ENCODE results near the gene ZNF189. TPM values are rescaled to one million over a fixed set of nuclear protein-coding genes. Genes with fewer than 3 reads are reported as not detected.

The ZNF189 gene
- total and polyA plus RNA-seq, 12 donors, result 17.8 to 86.8 (median 35.1) TPM

DNA sequence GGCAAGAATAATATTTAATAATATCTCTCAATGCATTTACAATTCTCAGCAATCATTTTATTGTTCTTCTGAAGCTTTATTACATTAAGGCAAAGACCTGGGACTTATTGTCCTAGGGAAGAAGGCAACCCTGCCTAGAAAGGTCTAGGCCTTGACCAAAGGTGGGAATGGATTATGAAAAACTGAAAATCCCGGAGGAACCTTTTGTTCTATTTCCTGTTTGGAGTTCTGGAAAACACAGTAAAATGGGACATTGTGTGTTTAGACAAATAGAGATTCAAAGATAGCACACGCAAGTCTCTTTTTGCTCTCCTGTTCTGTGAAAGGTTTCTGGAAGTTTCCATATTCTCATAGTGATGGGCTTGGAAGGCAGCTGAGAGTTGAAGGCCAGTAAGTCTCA lies 45.0 kb upstream of the ZNF189 start:
- no peak overlapping the region for H3K4me3 ChIP-seq
- H3K27me3 ChIP-seq, result no peaks in the 10 kb centered on the region
- WGBS, 4 donors, result 81 to 89% (median 84%) methylated on average over 2 of the region's 2 CpGs
- H3K36me3 ChIP-seq (replicated peaks in 1 of 2), result no peaks in the 10 kb centered on the region
- no peak for DNase-seq
- TF ChIP-seq POLR2A (IDR thresholded peaks at IDR 0.05), result no peak
- TF ChIP-seq, protein P1, sequence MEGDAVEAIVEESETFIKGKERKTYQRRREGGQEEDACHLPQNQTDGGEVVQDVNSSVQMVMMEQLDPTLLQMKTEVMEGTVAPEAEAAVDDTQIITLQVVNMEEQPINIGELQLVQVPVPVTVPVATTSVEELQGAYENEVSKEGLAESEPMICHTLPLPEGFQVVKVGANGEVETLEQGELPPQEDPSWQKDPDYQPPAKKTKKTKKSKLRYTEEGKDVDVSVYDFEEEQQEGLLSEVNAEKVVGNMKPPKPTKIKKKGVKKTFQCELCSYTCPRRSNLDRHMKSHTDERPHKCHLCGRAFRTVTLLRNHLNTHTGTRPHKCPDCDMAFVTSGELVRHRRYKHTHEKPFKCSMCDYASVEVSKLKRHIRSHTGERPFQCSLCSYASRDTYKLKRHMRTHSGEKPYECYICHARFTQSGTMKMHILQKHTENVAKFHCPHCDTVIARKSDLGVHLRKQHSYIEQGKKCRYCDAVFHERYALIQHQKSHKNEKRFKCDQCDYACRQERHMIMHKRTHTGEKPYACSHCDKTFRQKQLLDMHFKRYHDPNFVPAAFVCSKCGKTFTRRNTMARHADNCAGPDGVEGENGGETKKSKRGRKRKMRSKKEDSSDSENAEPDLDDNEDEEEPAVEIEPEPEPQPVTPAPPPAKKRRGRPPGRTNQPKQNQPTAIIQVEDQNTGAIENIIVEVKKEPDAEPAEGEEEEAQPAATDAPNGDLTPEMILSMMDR (IDR thresholded peaks at IDR 0.05), result no peak
- H3K27ac ChIP-seq, result no peak overlapping the region
- no peaks in the 10 kb centered on the region for H3K4me1 ChIP-seq (replicated peaks in 1 of 2)
- intact Hi-C loops (cut with DNase I), result no loop called here
- no peaks in the 10 kb centered on the region for H3K9me3 ChIP-seq (replicated peaks in 1 of 3)

DNA sequence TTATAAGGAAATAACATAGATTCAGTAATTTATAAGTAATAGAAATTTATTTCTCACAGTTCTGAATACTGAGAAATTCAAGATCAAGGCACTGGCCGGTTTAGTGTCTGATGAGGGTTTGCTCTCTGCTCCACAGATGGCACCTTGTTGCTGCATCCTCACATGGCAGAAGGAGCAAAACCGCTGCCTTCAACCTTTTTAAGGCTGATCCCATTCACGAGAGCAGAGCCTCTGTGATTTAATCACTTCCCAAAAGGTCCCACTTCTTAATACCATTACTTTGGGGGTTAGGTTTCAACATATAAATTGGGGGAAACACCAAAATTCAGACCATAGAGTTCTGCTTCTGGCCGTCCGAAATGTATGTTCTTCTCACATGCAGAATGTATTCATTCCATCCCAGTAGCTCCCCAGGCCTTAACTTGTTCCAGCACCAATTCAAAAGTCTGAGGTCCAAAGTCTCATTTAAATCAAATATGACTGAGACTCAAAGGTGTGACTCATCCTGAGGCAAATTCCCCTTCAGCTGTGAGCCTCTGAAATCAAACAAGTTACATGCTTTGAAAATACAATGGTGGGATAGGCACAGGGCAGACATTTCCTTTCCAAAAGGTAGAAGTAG lies 44.4 kb upstream of the ZNF189 start:
- no peak overlapping the region for H3K4me3 ChIP-seq
- intact Hi-C loops (cut with DNase I), result no loop called here
- WGBS, 4 donors, result 82 to 91% (median 84%) methylated on average over 5 of the region's 5 CpGs
- no peak overlapping the region for H3K27ac ChIP-seq
- TF ChIP-seq POLR2A (IDR thresholded peaks at IDR 0.05), result no peak
- TF ChIP-seq, protein P1 (IDR thresholded peaks at IDR 0.05), result no peak
- no peaks in the 10 kb centered on the region for H3K36me3 ChIP-seq (replicated peaks in 1 of 2)
- no peaks in the 10 kb centered on the region for H3K4me1 ChIP-seq (replicated peaks in 1 of 2)
- no peaks in the 10 kb centered on the region for H3K9me3 ChIP-seq (replicated peaks in 1 of 3)
- DNase-seq, result no peak
- H3K27me3 ChIP-seq, result no peaks in the 10 kb centered on the region

DNA sequence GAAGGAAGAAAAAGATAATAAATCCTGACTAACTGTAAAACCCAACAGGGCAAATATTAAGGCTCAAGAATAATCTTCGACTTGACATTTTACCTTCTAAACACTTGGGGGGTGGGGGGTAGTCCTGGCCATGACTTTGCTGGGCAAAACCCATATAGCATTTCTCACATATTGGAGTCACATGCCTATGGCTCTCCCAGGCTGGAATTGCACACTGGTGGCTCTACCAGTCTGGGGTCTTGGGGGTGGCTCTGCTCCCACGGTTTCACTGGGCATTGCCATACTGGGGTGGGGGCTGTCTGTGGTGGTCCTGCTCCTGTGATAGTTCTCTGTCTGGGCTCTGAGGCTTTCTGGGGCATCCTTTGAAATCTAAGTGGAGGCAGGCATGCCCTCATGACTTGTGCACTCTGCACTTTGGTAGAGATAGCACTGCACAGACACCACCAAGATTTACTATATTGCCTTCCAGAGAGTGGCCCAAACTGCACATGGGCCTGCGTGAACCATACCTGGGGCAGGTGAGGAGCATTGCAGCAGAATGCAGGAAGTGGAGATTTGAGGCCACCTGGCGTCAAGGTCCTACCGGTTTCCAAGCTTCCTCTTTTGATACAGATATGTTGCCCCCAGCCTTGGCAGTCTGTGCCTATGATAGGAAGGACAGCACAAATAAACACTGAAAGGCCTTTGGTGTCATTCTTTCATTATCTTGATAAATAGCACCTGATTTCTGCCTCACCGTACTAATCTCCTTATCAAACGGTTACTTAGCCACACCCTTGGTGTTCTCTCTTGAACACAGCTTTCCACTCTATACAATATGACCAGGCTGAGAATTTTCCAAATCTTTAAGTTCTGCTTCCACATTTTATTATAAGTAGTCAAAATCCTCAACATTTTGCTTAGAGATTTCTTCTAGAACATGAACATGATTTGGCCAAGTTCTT lies 43.6 kb upstream of the ZNF189 start:
- TF ChIP-seq POLR2A (IDR thresholded peaks at IDR 0.05), result no peak
- no peak overlapping the region for H3K4me3 ChIP-seq
- H3K27ac ChIP-seq, result no peak overlapping the region
- intact Hi-C loops (cut with DNase I), result no loop called here
- H3K9me3 ChIP-seq (replicated peaks in 1 of 3), result no peaks in the 10 kb centered on the region
- no peak for DNase-seq
- H3K36me3 ChIP-seq (replicated peaks in 1 of 2), result no peaks in the 10 kb centered on the region
- H3K27me3 ChIP-seq, result no peaks in the 10 kb centered on the region
- no peaks in the 10 kb centered on the region for H3K4me1 ChIP-seq (replicated peaks in 1 of 2)
- 65 to 76% (median 72%) methylated on average over 6 to 7 of the region's 7 CpGs for WGBS, 4 donors

DNA sequence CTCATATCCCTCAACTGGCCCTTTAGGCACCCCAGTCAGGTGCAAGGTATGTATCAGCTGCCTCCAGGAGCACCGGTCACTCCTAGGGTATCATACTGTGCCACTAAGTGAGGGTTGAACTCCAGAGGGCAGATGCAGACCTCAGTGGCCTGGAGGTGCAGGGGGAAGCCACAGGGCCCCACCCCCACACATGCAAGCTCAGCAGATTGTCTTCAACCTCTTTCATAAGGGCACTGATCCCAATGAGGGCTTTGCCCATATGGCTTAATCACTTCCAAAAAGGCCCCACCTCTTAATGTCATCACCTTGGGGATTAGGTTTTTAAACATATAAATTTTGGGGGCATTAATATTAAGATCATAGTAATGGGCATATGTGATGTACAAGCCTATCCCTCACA lies 42.0 kb upstream of the ZNF189 start:
- H3K27ac ChIP-seq, result no peak overlapping the region
- no peak for DNase-seq
- no peak overlapping the region for H3K4me3 ChIP-seq
- no peaks in the 10 kb centered on the region for H3K9me3 ChIP-seq (replicated peaks in 1 of 3)
- intact Hi-C loops (cut with DNase I), result no loop called here
- no peaks in the 10 kb centered on the region for H3K4me1 ChIP-seq (replicated peaks in 1 of 2)
- H3K27me3 ChIP-seq, result no peaks in the 10 kb centered on the region
- TF ChIP-seq, protein P1 (IDR thresholded peaks at IDR 0.05), result no peak
- no peaks in the 10 kb centered on the region for H3K36me3 ChIP-seq (replicated peaks in 1 of 2)
- WGBS, 4 donors, result 38 to 55% (median 43%) methylated on average over 1 of the region's 1 CpG; no CpG with 5 or more reads in 1 of the 4 donors

Measured in adrenal gland (tissue), 12 donors.